Choroid plexus epithelial cell (primary cell): Measurements from ENCODE around the gene LPCAT1.

ENCODE experiments used
- DNase-seq: peaks from one replicate; pipeline ENCODE4 v3.0.0-alpha.2; 2010; ENCODE audit warnings: low read depth
- H3K4me3 ChIP-seq: 2 replicates; pipeline ENCODE4 v1.5.1; 2011; ENCODE audit warnings: low read depth, mild to moderate bottlenecking, control low read depth, low read length, moderate library complexity
- CTCF ChIP-seq: conservative IDR thresholded peaks from 2 replicates; pipeline ENCODE4 v1.5.1; 2011; ENCODE audit warnings: low read depth, mild to moderate bottlenecking, control low read depth, inconsistent platforms, low read length, moderate library complexity

LPCAT1 gene

GRCh38 chr5:1500411-1501091 lies 23.2 kb downstream of the LPCAT1 start:
- no peak for DNase-seq
- H3K4me3 ChIP-seq: no peak overlapping the region
- no peak for TF ChIP-seq CTCF

GRCh38 chr5:1499851-1500250 lies 23.9 kb downstream of the LPCAT1 start:
- TF ChIP-seq CTCF: no peak
- DNase-seq: no peak
- no peak overlapping the region for H3K4me3 ChIP-seq

- no peak for TF ChIP-seq CTCF
- no peak overlapping the region for H3K4me3 ChIP-seq
Measured at GRCh38 chr5:1498623-1499416, 24.9 kb downstream of the LPCAT1 start.

GRCh38 chr5:1497795-1498622 lies 25.8 kb downstream of the LPCAT1 start:
- no peak overlapping the region for H3K4me3 ChIP-seq
- no peak for TF ChIP-seq CTCF
- DNase-seq: no peak

More at GRCh38 chr5:1498623-1499416, 24.9 kb downstream of the LPCAT1 start:
- DNase-seq: no peak

- no peak overlapping the region for H3K4me3 ChIP-seq
- TF ChIP-seq CTCF: no peak
- DNase-seq: no peak
Measured at GRCh38 chr5:1497242-1497777, 26.4 kb downstream of the LPCAT1 start.

- no peak overlapping the region for H3K4me3 ChIP-seq
- TF ChIP-seq CTCF: no peak
- DNase-seq: no peak
Measured at GRCh38 chr5:1495525-1495897, 28.2 kb downstream of the LPCAT1 start.
